GM11168 (cell line): ENCODE data around the gene WFDC1.
"Not testable (repeated sequence)": the region's sequence is repeated elsewhere in the genome, so short reads cannot be mapped to it uniquely, and the experiment has no call there.

Experiments used
- in situ Hi-C: fragments of 300-500 bp; cut with MboI; formaldehyde crosslinking; loops from one replicate; pipeline ENCODE4 v1.12.0; 2022; ENCODE audit warnings: low sequenced_read_pairs; ENCODE audit not compliant: unreplicated experiment

WFDC1 gene

GRCh38 chr16:84324434-84325262 lies 30.0 kb downstream of the WFDC1 start:
- in situ Hi-C loops, result no loop called here

- in situ Hi-C loops, result no loop called here
These were observed 31.9 kb downstream of the WFDC1 start for GRCh38 chr16:84326545-84326944.

DNA sequence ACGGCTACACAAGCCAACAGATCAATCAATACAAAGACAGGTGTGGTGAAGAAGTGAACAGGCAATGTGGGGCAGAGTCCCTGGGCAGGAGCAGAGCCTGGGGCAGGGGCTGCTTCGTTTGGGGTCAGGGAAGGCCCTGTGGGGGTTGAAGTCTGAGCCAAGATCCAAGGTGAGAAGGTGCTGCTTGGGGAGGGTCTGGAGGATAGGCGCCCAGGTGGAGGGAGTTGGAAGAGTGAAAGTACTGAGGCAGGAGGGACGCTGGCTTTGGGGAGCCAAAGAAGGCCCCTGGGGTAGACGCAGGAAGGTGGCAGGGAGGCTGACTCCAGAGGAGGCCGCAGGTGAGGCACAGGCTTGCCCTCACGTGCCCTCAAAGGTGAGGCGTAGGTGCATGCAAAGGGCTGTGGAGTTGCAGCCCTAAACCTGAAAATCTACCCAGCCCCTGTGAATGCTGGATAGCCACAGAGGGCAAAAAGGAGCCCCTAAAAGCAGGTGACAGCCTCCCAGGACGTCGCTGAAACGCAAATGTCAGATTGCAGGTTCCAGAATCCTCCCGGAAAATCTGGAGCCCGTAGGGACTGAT lies 33.3 kb downstream of the WFDC1 start:
- in situ Hi-C loops, result no loop called here

- in situ Hi-C loops, result no loop called here
These were observed 34.3 kb downstream of the WFDC1 start for GRCh38 chr16:84329016-84329415.

GRCh38 chr16:84329843-84330684 lies 35.4 kb downstream of the WFDC1 start:
- in situ Hi-C loops, result no loop called here

- in situ Hi-C loops, result no loop called here
These were observed 36.0 kb downstream of the WFDC1 start for GRCh38 chr16:84330685-84331050.

DNA sequence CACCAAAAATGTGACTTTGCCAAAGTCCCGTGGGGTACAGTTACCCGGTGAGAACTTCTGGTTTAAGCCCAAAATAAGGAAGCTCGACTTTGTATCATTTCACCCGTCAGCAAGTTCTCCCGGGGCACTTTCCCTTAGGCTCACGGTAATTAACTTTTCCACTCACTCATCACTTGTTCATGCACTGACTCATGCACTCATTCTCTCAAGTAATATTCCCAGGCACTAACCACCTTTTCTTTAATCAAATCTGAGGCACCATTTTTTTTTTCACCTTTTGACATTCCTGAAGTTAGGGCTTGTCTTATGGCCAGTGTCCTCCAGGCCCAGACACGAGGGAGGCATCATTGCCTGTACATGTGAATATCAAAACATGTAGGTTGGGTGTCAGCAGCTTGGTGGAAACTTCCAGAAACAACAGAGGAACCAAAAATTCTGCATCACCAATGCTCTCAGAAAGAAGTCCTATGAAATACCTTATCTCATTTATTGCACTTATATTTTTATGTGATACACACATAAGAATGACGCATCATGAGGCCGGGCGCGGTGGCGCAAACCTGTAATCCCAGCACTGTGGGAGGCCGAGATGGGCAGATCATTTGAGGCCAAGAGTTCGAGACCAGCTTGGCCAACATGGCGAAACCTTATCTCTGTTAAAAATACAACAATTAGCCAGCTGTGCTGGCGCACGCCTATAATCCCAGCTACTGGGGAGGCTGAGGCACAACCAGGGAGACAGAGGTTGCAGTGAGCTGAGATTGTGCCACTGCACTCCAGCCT lies 37.5 kb downstream of the WFDC1 start:
- in situ Hi-C loops, result no loop called here

DNA sequence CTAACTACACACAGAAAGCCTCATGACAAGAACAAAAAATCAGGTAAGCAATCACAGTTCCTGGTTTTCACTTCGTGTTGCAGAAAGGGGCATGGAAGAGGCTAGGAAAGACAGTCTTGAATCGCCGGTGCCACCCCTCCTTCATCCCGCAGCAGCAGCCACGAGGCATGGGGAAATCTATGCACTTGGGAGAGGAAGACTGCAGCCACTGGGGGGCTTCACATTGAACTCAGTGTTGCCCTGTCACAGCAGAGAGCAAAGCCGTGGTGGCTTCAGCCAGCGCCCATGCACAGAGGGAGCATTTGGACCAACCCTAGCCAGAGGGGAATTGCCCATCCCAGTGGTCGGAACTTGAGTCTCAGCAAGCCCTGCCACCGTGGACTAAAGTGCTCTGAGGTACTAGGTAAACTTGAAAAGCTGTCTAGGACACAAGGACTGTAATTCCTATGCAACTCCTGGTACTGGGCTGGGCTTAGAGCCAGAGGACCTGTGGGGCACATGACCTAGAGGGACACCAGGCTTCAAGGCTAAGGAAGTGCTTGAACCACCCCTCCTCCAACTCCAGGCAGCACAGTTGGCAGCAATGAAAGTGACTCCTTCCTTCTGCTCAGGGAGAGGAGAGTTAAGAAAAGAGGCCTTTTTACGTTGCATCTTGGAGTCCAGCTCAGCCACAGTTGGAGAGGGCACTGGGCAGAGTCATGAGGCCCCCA lies 38.5 kb downstream of the WFDC1 start:
- in situ Hi-C loops, result no loop called here

- in situ Hi-C loops, result no loop called here
These were observed 39.4 kb downstream of the WFDC1 start for GRCh38 chr16:84334058-84334457.

DNA sequence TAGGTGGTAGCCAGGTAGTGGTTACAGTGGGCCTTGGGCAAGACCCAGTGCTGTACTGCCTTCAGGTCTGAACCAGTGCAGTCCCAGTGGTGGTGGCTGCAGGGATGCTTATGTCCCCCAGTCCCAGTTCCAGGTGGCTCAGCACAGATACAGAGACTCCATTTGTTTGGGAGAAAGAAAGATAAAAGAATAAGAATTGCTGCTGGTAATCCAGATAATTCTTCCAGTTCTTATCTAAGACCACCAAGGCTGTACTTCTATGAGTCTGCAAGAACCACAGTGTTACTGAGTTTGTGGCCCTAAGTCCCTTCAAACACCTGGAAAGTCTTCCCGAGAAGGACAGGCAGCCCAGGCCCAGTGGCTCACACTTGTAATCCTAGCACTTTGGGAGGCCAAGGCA lies 39.8 kb downstream of the WFDC1 start:
- in situ Hi-C loops, result no loop called here

DNA sequence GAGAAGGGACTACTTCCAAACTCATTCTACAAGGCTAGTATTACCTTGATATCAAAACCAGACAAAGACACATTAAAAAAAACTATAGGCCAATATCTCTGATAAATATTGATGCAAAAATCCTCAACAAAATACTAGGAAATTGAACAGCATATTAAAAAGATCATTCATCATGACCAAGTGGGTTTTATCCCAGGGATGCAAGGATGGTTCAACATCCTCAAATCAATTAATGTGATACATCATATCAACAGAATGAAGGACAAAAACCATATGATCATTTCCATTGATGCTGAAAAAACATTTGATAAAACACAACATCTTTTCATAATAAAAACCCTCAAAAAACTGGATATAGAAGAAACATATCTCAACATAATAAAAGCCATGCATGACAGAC lies 42.6 kb downstream of the WFDC1 start:
- in situ Hi-C loops, result not testable (repeated sequence)

DNA sequence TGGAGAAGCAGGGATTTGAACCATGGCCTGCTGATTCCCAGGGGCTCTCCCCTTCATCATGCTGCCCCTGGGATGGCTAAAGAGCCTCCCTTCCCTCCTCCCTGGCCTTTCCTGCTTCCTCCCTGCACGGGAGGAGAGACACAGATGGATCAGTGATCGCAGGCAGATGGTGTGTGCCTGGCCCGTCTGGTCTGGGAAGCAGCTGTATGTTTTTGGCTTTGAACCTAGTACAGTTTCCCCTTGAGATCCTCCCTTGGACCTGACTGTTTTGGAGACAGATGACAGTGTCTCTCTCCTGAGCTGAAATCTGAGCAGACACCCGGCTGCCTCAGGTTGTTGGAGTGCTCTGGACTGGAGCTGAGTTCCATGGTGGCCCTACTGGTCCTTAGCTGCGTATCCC lies 44.6 kb downstream of the WFDC1 start:
- in situ Hi-C loops, result no loop called here

- in situ Hi-C loops, result no loop called here
These were observed 45.1 kb downstream of the WFDC1 start for GRCh38 chr16:84339766-84340165.

GRCh38 chr16:84340325-84341040 lies 45.8 kb downstream of the WFDC1 start:
- in situ Hi-C loops, result no loop called here

GRCh38 chr16:84341528-84342295 lies 47.0 kb downstream of the WFDC1 start:
- in situ Hi-C loops, result no loop called here

- in situ Hi-C loops, result not testable (repeated sequence)
These were observed 49.1 kb downstream of the WFDC1 start for GRCh38 chr16:84343800-84344199.

- in situ Hi-C loops, result no loop called here
These were observed 50.1 kb downstream of the WFDC1 start for GRCh38 chr16:84344781-84345180.

GRCh38 chr16:84347161-84347560 lies 52.5 kb downstream of the WFDC1 start:
- in situ Hi-C loops, result no loop called here
